Osteoblast (primary cell): Measurements from ENCODE around the gene WDR90. TPM values are rescaled to one million over a fixed set of nuclear protein-coding genes. Genes with fewer than 3 reads are reported as not detected.

Experiments
- DNase-seq: peaks from one replicate; pipeline ENCODE4 v3.0.0; 2011; ENCODE audit warnings: low spot score, mixed read lengths; ENCODE audit not compliant: insufficient read length; ENCODE audit errors: missing footprints
- H2AFZ ChIP-seq: 2 replicates; pipeline ENCODE4 v1.6.0; 2011; ENCODE audit warnings: mild to moderate bottlenecking, low read length
- H3K27ac ChIP-seq: 2 replicates; pipeline ENCODE4 v1.5.1; 2011; ENCODE audit warnings: mild to moderate bottlenecking, low read depth, low read length, moderate library complexity
- H3K27me3 ChIP-seq: 2 replicates; pipeline ENCODE4 v1.6.0; 2012; ENCODE audit warnings: mild to moderate bottlenecking, control low read depth, inconsistent platforms, low read length, moderate library complexity; ENCODE audit not compliant: insufficient read depth
- H3K36me3 ChIP-seq: 2 replicates; pipeline ENCODE4 v1.5.1; 2011; ENCODE audit warnings: mild to moderate bottlenecking, low read length, control low read depth, moderate library complexity; ENCODE audit not compliant: insufficient read depth
- H3K4me1 ChIP-seq: 2 replicates; pipeline ENCODE4 v1.5.1; 2011; ENCODE audit warnings: mild to moderate bottlenecking, low read length, control low read depth, moderate library complexity; ENCODE audit not compliant: insufficient read depth
- H3K4me2 ChIP-seq: 2 replicates; pipeline ENCODE4 v1.6.0; 2011; ENCODE audit warnings: mild to moderate bottlenecking, low read length; ENCODE audit not compliant: insufficient read depth
- H3K4me3 ChIP-seq: fragments of 200-600 bp; sonication (generic); 3 replicates; pipeline ENCODE4 v1.5.1; 2012; ENCODE audit warnings: mild to moderate bottlenecking, low read length, inconsistent platforms; ENCODE audit not compliant: insufficient read depth
- H3K79me2 ChIP-seq: 2 replicates; pipeline ENCODE4 v1.6.0; 2012; ENCODE audit warnings: mild to moderate bottlenecking, low read length, control low read depth, inconsistent platforms; ENCODE audit not compliant: insufficient read depth
- H3K9me3 ChIP-seq: 2 replicates; pipeline ENCODE4 v1.5.1; 2011; ENCODE audit warnings: low read depth, low read length, control low read depth
- H4K20me1 ChIP-seq: 2 replicates; pipeline ENCODE4 v1.6.0; 2012; ENCODE audit warnings: mild to moderate bottlenecking, low read length, control low read depth; ENCODE audit not compliant: insufficient read depth
- total RNA-seq: library from RNA; depleted of rRNA; stranded (reverse); fragments of >200 nt; gene quantifications from 2 replicates; pipeline ENCODE4 v1.2.3, GENCODE V29; 2012
- TF ChIP-seq, protein P1 (sequence below): IDR thresholded peaks from 2 replicates; pipeline ENCODE4 v1.5.1; 2011; ENCODE audit warnings: mild to moderate bottlenecking, low read depth, low read length, moderate library complexity; ENCODE audit errors: extremely low read depth

WDR90 gene
- total RNA-seq, 1 donor, result 19.2 TPM

DNA sequence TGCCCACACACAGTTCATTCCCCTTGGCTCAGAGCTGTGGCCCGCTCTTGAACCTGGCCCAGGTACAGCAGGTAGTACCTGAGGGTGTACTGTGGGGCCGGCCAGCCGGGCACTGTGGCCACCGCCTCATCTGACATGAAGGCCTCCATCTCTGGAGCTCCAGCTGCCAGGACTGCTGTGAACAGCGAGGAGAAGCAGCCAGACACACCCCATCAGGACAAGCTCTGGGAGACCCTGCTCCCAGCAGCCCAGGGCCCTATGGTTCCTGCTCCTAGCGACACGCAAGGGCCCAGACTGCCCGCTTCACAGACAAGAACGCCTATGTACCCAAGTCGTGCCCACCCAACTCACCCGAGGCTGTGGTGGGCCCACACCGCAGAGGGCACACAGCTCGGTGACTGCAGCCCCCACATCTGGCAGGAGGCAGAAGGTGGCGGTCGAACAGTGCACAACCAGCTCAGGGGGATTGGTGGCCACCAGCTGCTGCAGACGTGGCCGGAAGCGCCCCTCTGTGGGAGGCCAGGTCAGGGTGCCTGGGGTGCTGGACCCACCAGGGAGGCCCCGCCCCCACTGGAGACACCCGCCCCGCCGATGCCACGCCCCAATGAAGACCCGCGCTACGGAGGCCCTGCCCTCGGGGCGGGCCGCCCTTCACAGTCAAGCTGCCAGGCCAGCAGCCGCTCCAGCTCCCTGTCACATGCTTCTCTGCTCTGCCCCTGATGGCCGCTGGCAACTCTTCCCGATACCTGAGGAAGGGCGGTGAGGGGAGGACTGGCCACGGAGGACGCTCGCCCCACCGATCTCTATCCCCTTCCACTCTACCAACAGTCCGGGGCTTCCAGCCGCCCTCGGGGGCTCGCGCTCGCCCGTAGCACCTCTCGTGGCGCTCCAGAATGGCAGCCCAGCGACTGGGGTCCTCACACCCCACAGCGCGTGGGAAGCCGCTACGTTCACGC, 30.0 kb downstream of the WDR90 start:
- Histone ChIP-seq H3K79me2 (peaks cover 33% of the 10 kb centered on the region), H3K27me3 (no peaks in the 10 kb centered on the region), H3K4me2 (peak overlapping the region; percentile 91), H4K20me1 (peaks cover 43% of the 10 kb centered on the region), H3K36me3 (peaks cover 23% of the 10 kb centered on the region), H3K4me3 (peak overlapping the region; percentile 71), H2AFZ (peak overlapping the region; percentile 83), H3K4me1 (peaks cover 24% of the 10 kb centered on the region), H3K9me3 (no peaks in the 10 kb centered on the region), H3K27ac (no peak overlapping the region)
- DNase-seq, result peak; percentile 92
- TF ChIP-seq, protein P1, sequence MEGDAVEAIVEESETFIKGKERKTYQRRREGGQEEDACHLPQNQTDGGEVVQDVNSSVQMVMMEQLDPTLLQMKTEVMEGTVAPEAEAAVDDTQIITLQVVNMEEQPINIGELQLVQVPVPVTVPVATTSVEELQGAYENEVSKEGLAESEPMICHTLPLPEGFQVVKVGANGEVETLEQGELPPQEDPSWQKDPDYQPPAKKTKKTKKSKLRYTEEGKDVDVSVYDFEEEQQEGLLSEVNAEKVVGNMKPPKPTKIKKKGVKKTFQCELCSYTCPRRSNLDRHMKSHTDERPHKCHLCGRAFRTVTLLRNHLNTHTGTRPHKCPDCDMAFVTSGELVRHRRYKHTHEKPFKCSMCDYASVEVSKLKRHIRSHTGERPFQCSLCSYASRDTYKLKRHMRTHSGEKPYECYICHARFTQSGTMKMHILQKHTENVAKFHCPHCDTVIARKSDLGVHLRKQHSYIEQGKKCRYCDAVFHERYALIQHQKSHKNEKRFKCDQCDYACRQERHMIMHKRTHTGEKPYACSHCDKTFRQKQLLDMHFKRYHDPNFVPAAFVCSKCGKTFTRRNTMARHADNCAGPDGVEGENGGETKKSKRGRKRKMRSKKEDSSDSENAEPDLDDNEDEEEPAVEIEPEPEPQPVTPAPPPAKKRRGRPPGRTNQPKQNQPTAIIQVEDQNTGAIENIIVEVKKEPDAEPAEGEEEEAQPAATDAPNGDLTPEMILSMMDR, result no peak

DNA sequence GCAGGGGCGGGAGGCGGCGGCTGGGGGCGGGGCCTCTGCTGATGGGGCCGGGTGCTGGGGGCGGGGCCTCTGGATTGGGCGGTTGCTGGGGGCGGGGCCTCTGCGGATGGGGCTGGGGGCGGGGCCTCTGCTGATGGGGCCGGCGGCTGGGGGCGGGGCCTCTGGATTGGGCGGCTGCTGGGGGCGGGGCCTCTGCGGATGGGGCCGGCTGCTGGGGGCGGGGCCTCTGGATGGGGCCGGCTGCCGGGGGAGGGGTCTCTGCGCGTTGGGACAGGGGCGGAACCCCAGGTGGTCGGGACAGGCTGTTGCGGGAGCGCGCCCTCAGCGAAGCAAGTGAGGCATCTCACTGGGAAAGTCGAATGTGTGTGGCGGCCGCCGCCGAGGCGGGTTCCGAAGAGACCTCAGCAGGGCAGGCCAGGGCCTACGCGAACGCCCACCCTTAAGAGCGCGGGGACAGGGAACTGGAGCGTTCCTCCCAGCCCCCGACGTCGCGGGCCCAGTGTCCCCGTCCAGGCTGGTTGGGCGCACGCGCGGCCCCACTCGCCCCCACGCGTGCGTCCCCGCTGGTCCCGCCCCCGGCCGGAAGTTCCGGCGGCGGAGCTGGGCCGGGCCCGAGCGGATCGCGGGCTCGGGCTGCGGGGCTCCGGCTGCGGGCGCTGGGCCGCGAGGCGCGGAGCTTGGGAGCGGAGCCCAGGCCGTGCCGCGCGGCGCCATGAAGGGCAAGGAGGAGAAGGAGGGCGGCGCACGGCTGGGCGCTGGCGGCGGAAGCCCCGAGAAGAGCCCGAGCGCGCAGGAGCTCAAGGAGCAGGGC, 30.9 kb downstream of the WDR90 start, which contains the start of gene STUB1:
Gene STUB1 (plus strand): TSS at position 597 of the 811 bp plus-strand sequence. CDS start 116 bp downstream, at position 713.
- H3K27me3 ChIP-seq, result no peaks in the 10 kb centered on the region
- peak; percentile 99 for DNase-seq
- H2AFZ ChIP-seq, result peak within 1 kb of the TSS; percentile 83
- peaks cover 26% of the 10 kb centered on the region for H3K4me1 ChIP-seq
- H4K20me1 ChIP-seq, result peaks cover 36% of the 10 kb centered on the region
- H3K4me3 ChIP-seq, result peak within 1 kb of the TSS; percentile 84
- peak within 1 kb of the TSS; percentile 93 for H3K4me2 ChIP-seq
- H3K36me3 ChIP-seq, result peaks cover 20% of the 10 kb centered on the region
- peak within 1 kb of the TSS; percentile 66 for H3K27ac ChIP-seq
- H3K9me3 ChIP-seq, result no peaks in the 10 kb centered on the region
- peaks cover 34% of the 10 kb centered on the region for H3K79me2 ChIP-seq
- TF ChIP-seq, protein P1, result no peak

DNA sequence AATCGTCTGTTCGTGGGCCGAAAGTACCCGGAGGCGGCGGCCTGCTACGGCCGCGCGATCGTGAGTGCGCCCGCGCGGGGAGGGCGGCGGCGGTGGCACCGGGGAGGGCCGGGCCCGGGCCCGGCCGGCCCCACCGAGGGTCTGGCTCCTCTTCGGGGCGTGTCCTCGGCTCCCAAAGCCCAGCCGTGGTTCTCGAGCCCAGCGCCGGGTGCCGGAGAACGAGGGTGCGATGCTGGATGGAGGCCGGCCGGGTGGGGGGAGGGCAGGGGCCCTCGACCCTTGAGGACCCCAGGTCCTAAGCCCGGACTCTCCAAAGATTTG, 31.4 kb downstream of the WDR90 start:
- Histone ChIP-seq H3K27ac (peak overlapping the region; percentile 66), H3K27me3 (no peaks in the 10 kb centered on the region), H4K20me1 (peaks cover 34% of the 10 kb centered on the region), H2AFZ (no peak overlapping the region), H3K4me2 (peak overlapping the region; percentile 93), H3K9me3 (no peaks in the 10 kb centered on the region), H3K79me2 (peaks cover 40% of the 10 kb centered on the region), H3K4me1 (peaks cover 26% of the 10 kb centered on the region), H3K36me3 (peaks cover 20% of the 10 kb centered on the region), H3K4me3 (peak overlapping the region; percentile 84)
- TF ChIP-seq, protein P1, result no peak
- DNase-seq, result no peak
